HG02943 (cell line): Measurements from ENCODE around the gene FARP1.
"Not testable (repeated sequence)": the region's sequence is repeated elsewhere in the genome, so short reads cannot be mapped to it uniquely, and the experiment has no call there.

Source experiments
- ATAC-seq: cut with Tn5 transposase; IDR thresholded peaks from one replicate; pipeline ENCODE4 v1.9.1; 2021; ENCODE audit warnings: mild to moderate bottlenecking, low read depth, moderate library complexity; ENCODE audit not compliant: unreplicated experiment

The FARP1 gene

GRCh38 chr13:98223741-98224140 lies 80.8 kb downstream of the FARP1 start:
- ATAC-seq = no peak

- ATAC-seq = no peak
These were observed 81.7 kb downstream of the FARP1 start for GRCh38 chr13:98224557-98224956.

GRCh38 chr13:98225036-98225940 lies 82.4 kb downstream of the FARP1 start:
- no peak for ATAC-seq

GRCh38 chr13:98226496-98226895 lies 83.6 kb downstream of the FARP1 start:
- no peak for ATAC-seq

- ATAC-seq = no peak
These were observed 85.9 kb downstream of the FARP1 start for GRCh38 chr13:98228661-98229341.

GRCh38 chr13:98230762-98231161 lies 87.9 kb downstream of the FARP1 start:
- ATAC-seq = not testable (repeated sequence)

GRCh38 chr13:98232456-98232855 lies 89.6 kb downstream of the FARP1 start:
- ATAC-seq = no peak

- ATAC-seq = no peak
These were observed 90.2 kb downstream of the FARP1 start for GRCh38 chr13:98233127-98233526.

- ATAC-seq = no peak
These were observed 91.5 kb downstream of the FARP1 start for GRCh38 chr13:98234348-98234747.

GRCh38 chr13:98236197-98236596 lies 93.3 kb downstream of the FARP1 start:
- no peak for ATAC-seq

GRCh38 chr13:98237331-98237730 lies 94.4 kb downstream of the FARP1 start:
- ATAC-seq = no peak

GRCh38 chr13:98239162-98240076 lies 96.5 kb downstream of the FARP1 start:
- ATAC-seq = no peak

GRCh38 chr13:98240135-98240534 lies 97.2 kb downstream of the FARP1 start:
- no peak for ATAC-seq

- ATAC-seq = no peak
These were observed 98.1 kb downstream of the FARP1 start for GRCh38 chr13:98240974-98241373.

GRCh38 chr13:98241976-98242375 lies 99.1 kb downstream of the FARP1 start:
- ATAC-seq = no peak

- ATAC-seq = no peak
These were observed 99.5 kb downstream of the FARP1 start for GRCh38 chr13:98242403-98242802.

GRCh38 chr13:98243929-98244272 lies 101.0 kb downstream of the FARP1 start:
- no peak for ATAC-seq

- ATAC-seq = no peak
These were observed 103.8 kb downstream of the FARP1 start for GRCh38 chr13:98246538-98247172.

GRCh38 chr13:98251708-98252107 lies 108.8 kb downstream of the FARP1 start:
- no peak for ATAC-seq

- ATAC-seq = no peak
These were observed 110.1 kb downstream of the FARP1 start for GRCh38 chr13:98252931-98253470.
